Skeletal muscle cell (primary cell): ENCODE measurements around the gene CHD2.

Experiments used
- DNase-seq: peaks from one replicate; pipeline ENCODE4 v3.0.0-alpha.2; 2010; ENCODE audit warnings: low read depth
- H3K4me3 ChIP-seq: 2 replicates; pipeline ENCODE4 v1.5.1; 2011; ENCODE audit warnings: low read depth, mild to moderate bottlenecking, control low read depth, low read length, moderate library complexity

CHD2 gene

GRCh38 chr15:93072411-93073394, 172.6 kb downstream of the CHD2 start:
- H3K4me3 ChIP-seq: peak overlapping the region; percentile 67
- peak; percentile 13 for DNase-seq

- DNase-seq: no peak
- H3K4me3 ChIP-seq: peak overlapping the region; percentile 32
Measured at GRCh38 chr15:93073465-93073952, 173.4 kb downstream of the CHD2 start.

DNA sequence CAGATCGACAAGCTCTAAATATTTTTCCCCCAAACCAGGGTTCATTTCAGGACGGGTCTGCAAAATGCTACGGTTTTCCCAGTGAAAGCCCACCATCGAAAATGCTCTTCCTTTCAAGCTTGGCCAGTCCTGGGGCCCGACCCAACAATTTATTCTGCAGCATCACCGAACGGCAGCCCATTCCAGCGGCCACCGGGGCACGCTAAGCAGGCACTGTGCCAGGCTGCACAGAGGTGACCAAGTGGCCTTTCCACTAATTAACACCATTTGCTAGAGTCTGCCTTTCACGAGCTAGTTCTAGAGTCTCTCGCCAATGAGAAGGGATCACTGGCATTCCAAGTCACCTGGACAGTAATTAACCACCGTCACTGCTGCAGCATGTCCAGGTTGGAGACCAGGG, 174.5 kb downstream of the CHD2 start:
- no peak for DNase-seq

DNA sequence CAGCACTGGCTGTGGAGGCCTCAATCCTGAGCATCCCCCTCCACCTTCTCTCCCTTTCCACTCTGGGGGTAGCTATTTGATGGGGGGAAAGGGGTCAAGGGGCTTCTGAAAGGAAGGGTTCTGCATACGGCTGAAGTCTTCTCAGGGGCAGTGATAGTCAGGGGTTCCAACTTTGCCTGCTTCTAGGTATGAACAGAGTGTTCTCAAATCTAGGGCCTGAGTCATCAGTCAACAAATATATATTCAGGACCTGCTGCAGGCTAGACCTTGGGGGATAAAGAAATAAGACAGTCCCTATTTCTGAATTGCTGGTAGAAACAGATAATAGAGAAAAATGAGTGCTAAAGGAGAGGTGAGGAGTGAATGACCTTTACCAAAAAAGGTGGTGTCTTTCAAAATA, 176.1 kb downstream of the CHD2 start:
- H3K4me3 ChIP-seq: no peak overlapping the region
- no peak for DNase-seq

More for the DNA sequence above, 174.5 kb downstream of the CHD2 start:
- H3K4me3 ChIP-seq: no peak overlapping the region

DNA sequence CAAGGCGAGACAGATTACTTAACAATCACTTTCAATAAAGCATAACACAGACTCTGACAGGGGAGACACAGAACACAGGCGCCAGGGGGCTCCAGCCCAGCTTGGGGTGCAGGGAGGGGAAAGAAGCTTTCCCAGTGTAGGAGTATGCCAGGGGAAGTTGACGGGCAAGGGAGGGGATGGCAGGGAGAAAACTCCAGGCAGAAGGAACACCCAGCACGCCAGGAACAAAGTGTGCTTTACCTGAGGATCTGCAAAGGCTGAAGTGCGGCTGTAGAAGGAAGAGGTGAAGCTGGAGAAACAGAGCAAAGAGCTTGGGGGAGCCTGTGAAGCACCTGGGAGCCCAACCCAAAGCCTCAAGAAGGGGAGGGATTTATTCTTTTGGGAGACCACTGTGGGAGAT, 176.8 kb downstream of the CHD2 start:
- DNase-seq: no peak
- no peak overlapping the region for H3K4me3 ChIP-seq
